ENCODE measurements around the gene OPCML. TPM values are rescaled to one million over a fixed set of nuclear protein-coding genes. Genes with fewer than 3 reads are reported as not detected.

OPCML gene
- total RNA-seq, 1 donor, result under 0.01 TPM

DNA sequence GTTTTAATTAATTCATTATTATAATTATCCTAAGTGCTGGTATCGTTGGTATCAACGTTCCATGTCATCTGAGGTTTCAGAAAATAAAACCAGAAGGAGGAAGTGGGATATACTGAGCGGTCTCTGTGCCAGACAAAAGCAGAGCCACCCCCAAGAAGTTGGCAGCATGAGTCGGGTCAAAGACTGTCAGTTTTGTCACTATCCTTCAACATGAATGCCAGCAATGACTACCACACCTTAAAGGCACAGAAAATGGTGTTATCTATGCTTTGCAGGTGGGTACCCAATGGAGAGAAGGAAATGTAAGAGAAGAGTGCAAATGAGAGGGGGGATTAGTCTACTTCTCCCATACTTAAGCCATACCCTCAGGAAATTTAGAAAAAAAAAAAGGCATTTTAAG, 408.5 kb downstream of the OPCML start:
- no peaks in the 10 kb centered on the region for H3K4me1 ChIP-seq (ENCODE audit: insufficient read depth, low read length)
- no peaks in the 10 kb centered on the region for H3K27me3 ChIP-seq (ENCODE audit: insufficient read depth, low read length)
- H3K9me3 ChIP-seq (ENCODE audit: low read depth, low read length), result no peaks in the 10 kb centered on the region
- no peak overlapping the region for H3K4me3 ChIP-seq (ENCODE audit: low read length)

DNA sequence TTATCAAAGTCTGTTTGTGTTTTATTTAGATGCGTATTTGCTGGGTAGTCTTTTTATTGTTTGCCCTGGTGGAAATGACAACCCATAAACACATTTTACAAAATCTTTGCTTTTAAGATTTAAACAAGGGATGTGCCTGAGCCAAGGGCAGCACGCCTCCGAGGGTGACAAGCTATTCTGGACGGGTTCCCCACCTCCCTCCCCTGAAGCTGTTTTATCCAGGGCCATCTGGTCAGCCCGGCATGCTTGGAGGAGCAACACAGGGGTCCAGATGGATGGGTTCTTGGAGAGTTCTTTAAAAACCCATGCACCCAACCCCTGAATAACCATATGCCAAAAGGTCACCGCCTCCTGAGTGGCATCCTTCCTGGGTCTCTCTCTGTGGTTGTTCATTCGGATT, 408.9 kb downstream of the OPCML start:
- Histone ChIP-seq H3K27me3 (ENCODE audit: insufficient read depth, low read length) (no peaks in the 10 kb centered on the region), H3K4me3 (ENCODE audit: low read length) (no peak overlapping the region), H3K4me1 (ENCODE audit: insufficient read depth, low read length) (no peaks in the 10 kb centered on the region), H3K9me3 (ENCODE audit: low read depth, low read length) (no peaks in the 10 kb centered on the region)

DNA sequence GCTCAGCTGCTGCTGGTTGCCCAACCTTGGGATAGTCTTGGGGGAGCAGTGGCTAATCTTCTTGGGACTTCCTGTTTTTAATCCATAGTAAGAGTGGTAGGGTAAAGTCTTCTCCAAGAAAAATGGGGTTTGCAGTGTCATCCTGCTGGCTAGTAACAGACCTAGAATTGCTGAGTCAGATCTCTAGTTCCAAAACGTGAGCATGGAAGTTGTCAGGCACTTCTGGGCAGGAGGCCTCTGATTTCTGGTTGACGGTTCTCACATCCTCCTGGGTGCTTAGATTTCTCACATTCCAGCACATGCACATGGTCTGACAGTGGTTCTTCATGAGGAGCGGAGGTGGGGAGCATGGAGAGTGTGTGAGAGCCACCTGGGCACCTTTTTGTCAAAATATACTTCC, 410.0 kb downstream of the OPCML start:
- no peaks in the 10 kb centered on the region for H3K27me3 ChIP-seq (ENCODE audit: insufficient read depth, low read length)
- no peaks in the 10 kb centered on the region for H3K9me3 ChIP-seq (ENCODE audit: low read depth, low read length)
- no peaks in the 10 kb centered on the region for H3K4me1 ChIP-seq (ENCODE audit: insufficient read depth, low read length)
- H3K4me3 ChIP-seq (ENCODE audit: low read length), result no peak overlapping the region

DNA sequence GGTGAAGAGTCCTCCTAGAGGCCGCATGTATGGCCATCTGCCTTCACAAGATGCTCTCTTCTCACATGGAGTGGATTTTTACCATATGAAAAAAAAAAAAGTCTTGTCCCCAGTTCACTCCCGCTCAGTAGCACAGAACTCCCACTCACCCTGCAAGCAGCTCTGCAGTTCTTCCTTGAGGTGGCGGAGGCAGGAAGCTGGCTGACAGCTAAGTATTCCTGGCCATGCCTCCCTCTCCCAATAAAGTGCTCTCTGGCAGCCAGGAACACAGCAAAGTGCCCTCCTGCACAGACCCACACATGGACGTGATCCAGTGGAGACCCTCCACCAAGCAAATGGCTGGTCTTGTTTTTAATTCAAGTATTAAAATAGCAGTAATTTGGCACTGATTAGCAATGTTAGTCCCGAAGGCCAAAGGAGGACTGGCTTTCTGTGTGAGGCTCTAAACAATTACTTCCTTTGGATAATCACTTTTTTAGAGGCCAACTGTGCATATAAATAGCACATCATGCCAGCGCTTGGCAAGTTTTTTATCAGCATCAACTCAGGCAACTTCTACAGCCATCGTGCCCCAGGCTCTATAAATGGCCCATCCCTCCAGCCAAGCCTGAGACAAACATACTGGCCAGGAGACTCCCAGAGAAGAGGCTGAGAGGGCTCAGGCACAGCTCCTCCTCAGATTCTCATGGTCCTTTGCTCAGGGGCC, 413.6 kb downstream of the OPCML start:
- H3K9me3 ChIP-seq (ENCODE audit: low read depth, low read length), result no peaks in the 10 kb centered on the region
- no peaks in the 10 kb centered on the region for H3K4me1 ChIP-seq (ENCODE audit: insufficient read depth, low read length)
- no peak overlapping the region for H3K4me3 ChIP-seq (ENCODE audit: low read length)
- H3K27me3 ChIP-seq (ENCODE audit: insufficient read depth, low read length), result no peaks in the 10 kb centered on the region

- no peak overlapping the region for H3K4me3 ChIP-seq (ENCODE audit: low read length)
- H3K9me3 ChIP-seq (ENCODE audit: low read depth, low read length), result no peaks in the 10 kb centered on the region
- H3K27me3 ChIP-seq (ENCODE audit: insufficient read depth, low read length), result no peaks in the 10 kb centered on the region
- H3K4me1 ChIP-seq (ENCODE audit: insufficient read depth, low read length), result no peaks in the 10 kb centered on the region
These were observed 417.2 kb downstream of the OPCML start for GRCh38 chr11:133115099-133115498.

GRCh38 chr11:133107763-133108162, 424.5 kb downstream of the OPCML start:
- no peak overlapping the region for H3K4me3 ChIP-seq (ENCODE audit: low read length)
- H3K4me1 ChIP-seq (ENCODE audit: insufficient read depth, low read length), result no peaks in the 10 kb centered on the region
- H3K27me3 ChIP-seq (ENCODE audit: insufficient read depth, low read length), result no peaks in the 10 kb centered on the region
- H3K9me3 ChIP-seq (ENCODE audit: low read depth, low read length), result no peaks in the 10 kb centered on the region

DNA sequence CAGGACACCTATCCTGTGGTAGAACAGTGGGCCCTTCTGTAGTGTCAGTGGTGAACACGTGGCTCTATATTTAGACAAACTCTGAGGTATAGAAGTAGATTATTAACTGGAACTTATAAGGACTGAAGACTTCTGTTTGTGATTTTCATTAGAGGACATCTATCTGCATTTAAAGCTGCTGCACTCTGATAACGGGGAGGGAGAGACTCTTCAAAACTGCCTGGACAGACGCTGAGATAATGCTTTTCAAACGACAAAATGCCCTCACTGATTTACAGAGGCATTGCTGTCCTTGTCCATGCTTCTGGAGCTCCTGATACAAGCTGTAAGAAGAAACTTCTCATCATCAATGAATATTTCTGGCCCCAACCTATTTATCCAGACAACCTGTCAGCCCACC, 425.2 kb downstream of the OPCML start:
- Histone ChIP-seq H3K9me3 (ENCODE audit: low read depth, low read length) (no peaks in the 10 kb centered on the region), H3K27me3 (ENCODE audit: insufficient read depth, low read length) (no peaks in the 10 kb centered on the region), H3K4me3 (ENCODE audit: low read length) (no peak overlapping the region), H3K4me1 (ENCODE audit: insufficient read depth, low read length) (no peaks in the 10 kb centered on the region)

DNA sequence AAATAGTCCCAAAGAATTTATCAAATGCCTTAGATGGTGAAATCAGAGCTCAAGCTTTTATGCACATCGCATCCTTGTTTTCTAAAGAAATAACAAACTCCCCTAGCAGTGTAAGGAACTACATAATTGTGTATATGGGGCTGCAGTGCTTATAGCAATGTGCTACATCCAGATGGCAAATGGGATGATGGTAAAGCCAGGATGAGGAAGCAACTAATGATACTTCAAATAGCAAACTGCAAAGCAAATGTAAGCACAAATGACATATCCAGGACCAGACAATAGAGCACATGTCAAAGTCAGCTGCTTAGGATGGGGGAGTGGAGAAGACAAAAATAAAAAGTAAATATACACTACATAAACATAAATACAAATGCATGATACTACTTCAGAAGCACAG, 425.9 kb downstream of the OPCML start:
- H3K4me3 ChIP-seq (ENCODE audit: low read length), result no peak overlapping the region
- H3K9me3 ChIP-seq (ENCODE audit: low read depth, low read length), result no peaks in the 10 kb centered on the region
- H3K4me1 ChIP-seq (ENCODE audit: insufficient read depth, low read length), result no peaks in the 10 kb centered on the region
- no peaks in the 10 kb centered on the region for H3K27me3 ChIP-seq (ENCODE audit: insufficient read depth, low read length)

- Histone ChIP-seq H3K4me1 (ENCODE audit: insufficient read depth, low read length) (no peaks in the 10 kb centered on the region), H3K27me3 (ENCODE audit: insufficient read depth, low read length) (no peaks in the 10 kb centered on the region), H3K9me3 (ENCODE audit: low read depth, low read length) (no peaks in the 10 kb centered on the region), H3K4me3 (ENCODE audit: low read length) (no peak overlapping the region)
These were observed 428.1 kb downstream of the OPCML start for GRCh38 chr11:133104009-133104744.

GRCh38 chr11:133096981-133097380, 435.3 kb downstream of the OPCML start:
- Histone ChIP-seq H3K4me3 (ENCODE audit: low read length) (no peak overlapping the region), H3K9me3 (ENCODE audit: low read depth, low read length) (no peaks in the 10 kb centered on the region), H3K4me1 (ENCODE audit: insufficient read depth, low read length) (no peaks in the 10 kb centered on the region), H3K27me3 (ENCODE audit: insufficient read depth, low read length) (no peaks in the 10 kb centered on the region)

DNA sequence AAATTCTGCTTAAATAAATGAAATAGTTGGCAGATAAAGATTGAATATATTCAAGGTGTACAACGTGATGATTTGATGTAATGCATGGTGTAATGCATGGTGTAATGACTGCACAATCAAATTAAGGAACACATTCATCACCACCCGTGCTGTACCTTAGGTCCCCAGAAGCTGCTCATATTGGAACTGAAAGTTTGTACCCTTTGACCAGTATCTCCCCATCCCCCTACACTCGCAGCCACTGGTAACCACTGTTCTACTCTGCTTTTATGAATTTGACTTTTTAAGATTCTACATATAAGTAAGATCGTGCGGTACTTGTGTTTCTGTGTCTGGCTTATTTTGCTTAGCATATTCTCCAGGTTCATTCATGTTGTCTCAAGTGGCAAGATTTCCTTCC, 445.8 kb downstream of the OPCML start:
- peaks cover 30% of the 10 kb centered on the region for H3K27me3 ChIP-seq (ENCODE audit: insufficient read depth, low read length)
- H3K4me3 ChIP-seq (ENCODE audit: low read length), result no peak overlapping the region
- H3K4me1 ChIP-seq (ENCODE audit: insufficient read depth, low read length), result peaks cover 4% of the 10 kb centered on the region
- no peaks in the 10 kb centered on the region for H3K9me3 ChIP-seq (ENCODE audit: low read depth, low read length)

- Histone ChIP-seq H3K27me3 (ENCODE audit: insufficient read depth, low read length) (peaks cover 30% of the 10 kb centered on the region), H3K4me3 (ENCODE audit: low read length) (no peak overlapping the region), H3K9me3 (ENCODE audit: low read depth, low read length) (no peaks in the 10 kb centered on the region), H3K4me1 (ENCODE audit: insufficient read depth, low read length) (peaks cover 4% of the 10 kb centered on the region)
These were observed 449.3 kb downstream of the OPCML start for GRCh38 chr11:133082841-133083488.

- no peaks in the 10 kb centered on the region for H3K9me3 ChIP-seq (ENCODE audit: low read depth, low read length)
- no peak overlapping the region for H3K4me3 ChIP-seq (ENCODE audit: low read length)
- H3K27me3 ChIP-seq (ENCODE audit: insufficient read depth, low read length), result peaks cover 30% of the 10 kb centered on the region
- peaks cover 4% of the 10 kb centered on the region for H3K4me1 ChIP-seq (ENCODE audit: insufficient read depth, low read length)
These were observed 449.9 kb downstream of the OPCML start for GRCh38 chr11:133082453-133082781.

GRCh38 chr11:133081730-133082452, 450.4 kb downstream of the OPCML start:
- Histone ChIP-seq H3K4me3 (ENCODE audit: low read length) (no peak overlapping the region), H3K27me3 (ENCODE audit: insufficient read depth, low read length) (peaks cover 30% of the 10 kb centered on the region), H3K4me1 (ENCODE audit: insufficient read depth, low read length) (peaks cover 4% of the 10 kb centered on the region), H3K9me3 (ENCODE audit: low read depth, low read length) (no peaks in the 10 kb centered on the region)

DNA sequence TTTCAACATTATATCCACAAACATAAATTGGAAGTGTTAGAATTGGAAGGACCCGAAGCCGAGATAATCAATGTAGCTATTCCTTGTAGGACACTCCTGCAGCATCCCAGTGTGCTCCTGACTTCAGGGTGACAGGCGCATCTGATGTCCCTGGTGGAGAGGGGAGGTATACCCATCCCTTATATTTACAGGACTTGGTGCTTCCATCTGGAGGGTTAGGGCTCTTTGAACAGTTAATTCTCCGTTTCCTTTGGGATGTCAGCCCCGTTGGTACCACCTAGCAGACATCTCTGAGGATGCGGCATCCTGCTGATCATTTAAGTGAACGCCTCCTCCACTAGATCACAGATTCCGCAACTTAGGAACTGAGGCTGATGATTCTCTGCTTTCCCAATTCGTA, 451.3 kb downstream of the OPCML start:
- Histone ChIP-seq H3K27me3 (ENCODE audit: insufficient read depth, low read length) (peaks cover 30% of the 10 kb centered on the region), H3K4me1 (ENCODE audit: insufficient read depth, low read length) (peaks cover 4% of the 10 kb centered on the region), H3K4me3 (ENCODE audit: low read length) (no peak overlapping the region), H3K9me3 (ENCODE audit: low read depth, low read length) (no peaks in the 10 kb centered on the region)
